Stimulated activated CD4-positive, alpha-beta T cell treated with anti-CD3 and anti-CD28 coated beads, Interleukin-12 subunit alpha, Interleukin-12 subunit beta, amount 100 ng/mL, for 48 hours (primary cell): ENCODE data around the gene BCORL1.

Experiments used
- DNase-seq, 3 donors: peaks; one replicate each; pipeline ENCODE4 v3.0.0-alpha.2; 2020; ENCODE audit warnings: low read depth in 2 of 3, low spot score in 1 of 3

Gene BCORL1

DNA sequence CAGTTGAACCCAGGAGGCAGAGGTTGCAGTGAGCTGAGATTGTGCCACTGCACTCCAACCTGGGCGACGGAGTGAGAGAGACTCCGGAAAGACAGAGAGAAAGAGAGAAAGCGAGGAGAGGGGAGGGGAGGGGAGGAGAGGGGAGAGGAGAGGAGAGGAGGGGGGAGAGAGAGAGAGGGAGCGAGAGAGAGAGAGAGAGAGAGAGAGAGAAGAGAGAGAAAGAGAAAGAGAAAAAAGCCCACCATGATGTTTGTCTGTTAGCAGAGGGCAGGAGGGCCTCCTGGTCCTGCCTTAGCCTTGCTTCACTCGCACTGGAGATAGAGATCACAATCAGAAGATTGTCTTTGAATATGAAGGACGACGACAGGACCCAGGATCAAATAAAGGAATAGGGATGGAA lies 18.7 kb upstream of the BCORL1 start:
- DNase-seq = no peak

DNA sequence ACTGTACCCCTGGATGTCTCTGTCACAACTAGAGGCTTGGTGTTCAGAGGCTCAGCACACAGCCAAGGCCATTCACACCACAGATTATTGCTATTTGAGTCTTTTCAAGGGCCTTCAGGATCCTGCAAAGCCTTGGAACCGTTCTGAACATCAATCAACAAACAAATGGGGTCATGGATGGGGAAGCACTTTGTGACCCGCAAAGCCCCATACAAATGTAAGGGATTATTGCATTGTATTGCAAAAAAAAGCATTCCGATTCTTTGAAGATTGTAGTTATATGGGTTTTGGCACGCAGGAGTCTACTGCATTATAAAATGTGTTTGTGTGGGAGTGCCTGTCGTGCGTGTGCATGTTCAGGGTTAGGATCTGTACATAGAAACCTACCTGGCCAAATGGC lies 17.3 kb upstream of the BCORL1 start:
- DNase-seq = no peak

DNA sequence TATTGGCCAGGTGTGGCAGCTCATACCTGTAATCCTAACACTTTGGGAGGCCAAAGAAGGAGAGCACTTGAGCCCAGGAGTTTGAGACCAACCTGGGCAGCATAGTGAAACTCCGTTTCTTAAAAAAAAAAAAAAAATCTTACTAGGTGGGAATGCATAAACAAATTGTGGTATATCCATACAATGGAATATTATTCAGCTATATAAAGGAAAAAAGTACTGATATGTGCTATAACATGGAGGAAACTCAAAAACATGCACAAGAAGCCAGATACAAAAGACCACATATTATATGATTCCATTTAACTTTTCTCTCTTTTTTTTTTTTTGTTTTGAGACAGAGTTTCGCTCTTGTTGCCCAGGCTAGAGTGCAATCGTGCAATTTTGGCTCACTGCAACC lies 13.5 kb upstream of the BCORL1 start:
- DNase-seq = no peak

DNA sequence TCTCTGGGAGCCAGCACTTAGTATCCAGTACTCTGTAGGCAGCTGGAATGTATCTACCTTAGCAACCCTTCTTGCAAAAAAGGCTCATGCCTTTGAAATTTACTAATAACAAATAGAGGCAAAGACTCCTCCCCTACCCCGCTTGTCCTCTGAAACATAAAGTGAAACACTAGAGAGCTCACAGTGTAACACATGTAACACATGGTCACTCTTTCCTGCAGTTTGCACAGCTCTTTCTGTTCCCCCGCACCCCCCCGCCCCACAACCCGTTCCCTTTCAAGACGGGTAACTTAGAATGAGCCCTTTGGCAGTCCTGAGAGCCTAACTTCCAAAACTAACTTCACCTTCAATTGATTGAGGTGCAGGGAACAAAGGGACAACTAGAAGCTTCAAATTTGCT lies 6.0 kb upstream of the BCORL1 start:
- no peak for DNase-seq

DNA sequence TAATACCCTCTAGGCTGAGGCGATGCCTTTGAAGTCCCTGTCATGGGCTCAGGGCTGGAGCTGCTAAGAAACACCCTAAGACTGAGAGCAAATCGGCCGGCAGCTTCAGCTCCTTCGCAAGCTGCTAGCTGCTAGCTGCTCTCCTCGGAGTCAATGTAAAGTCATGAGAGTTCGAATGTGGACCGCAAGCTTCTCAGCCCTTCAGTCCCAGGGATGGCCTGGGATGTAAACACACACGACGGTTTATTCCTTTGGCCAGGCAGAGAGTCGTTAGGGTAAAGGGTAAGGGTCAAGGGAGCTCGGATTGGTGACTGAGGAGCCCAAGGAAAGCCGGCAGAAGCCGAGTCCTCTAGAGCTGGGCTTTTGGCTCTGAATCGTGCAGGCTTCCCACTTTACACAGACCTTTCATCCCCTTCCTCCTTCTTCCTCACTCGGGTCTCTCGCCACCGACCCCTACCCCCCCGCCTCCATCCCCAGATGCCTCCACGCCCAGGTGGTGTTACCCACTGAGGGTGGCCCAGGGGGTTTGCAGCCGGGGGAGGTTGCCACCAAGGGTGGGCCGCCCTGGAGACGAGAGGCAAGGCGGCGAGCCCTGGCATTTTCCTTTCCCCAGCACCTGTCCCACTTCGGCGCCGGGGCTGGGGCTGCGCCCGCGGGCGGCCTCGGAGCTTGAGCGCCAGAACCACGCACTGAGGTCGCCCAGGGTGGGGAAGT lies 3.1 kb upstream of the BCORL1 start:
- no peak for DNase-seq

DNA sequence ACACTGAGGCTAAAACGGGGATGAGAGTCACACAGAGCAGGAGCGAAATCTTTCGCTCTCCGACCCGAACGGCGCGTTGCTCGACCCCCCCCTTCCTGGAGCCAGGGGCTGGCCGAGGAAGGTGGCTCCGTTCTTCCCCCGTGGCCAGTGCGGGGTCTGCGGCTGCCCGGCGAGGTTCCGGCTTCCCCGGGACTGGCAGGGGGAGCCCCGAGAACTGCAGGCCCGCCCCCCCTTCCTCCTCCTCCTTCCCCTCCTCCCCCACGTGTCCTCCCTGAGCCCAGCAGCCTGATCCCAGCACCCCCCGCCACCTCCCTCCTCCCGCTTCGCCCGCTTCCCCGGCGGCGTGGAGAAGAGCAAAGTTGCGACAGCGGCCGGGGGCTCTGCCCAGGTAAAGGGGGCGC lies 2.4 kb upstream of the BCORL1 start:
- no peak for DNase-seq

DNA sequence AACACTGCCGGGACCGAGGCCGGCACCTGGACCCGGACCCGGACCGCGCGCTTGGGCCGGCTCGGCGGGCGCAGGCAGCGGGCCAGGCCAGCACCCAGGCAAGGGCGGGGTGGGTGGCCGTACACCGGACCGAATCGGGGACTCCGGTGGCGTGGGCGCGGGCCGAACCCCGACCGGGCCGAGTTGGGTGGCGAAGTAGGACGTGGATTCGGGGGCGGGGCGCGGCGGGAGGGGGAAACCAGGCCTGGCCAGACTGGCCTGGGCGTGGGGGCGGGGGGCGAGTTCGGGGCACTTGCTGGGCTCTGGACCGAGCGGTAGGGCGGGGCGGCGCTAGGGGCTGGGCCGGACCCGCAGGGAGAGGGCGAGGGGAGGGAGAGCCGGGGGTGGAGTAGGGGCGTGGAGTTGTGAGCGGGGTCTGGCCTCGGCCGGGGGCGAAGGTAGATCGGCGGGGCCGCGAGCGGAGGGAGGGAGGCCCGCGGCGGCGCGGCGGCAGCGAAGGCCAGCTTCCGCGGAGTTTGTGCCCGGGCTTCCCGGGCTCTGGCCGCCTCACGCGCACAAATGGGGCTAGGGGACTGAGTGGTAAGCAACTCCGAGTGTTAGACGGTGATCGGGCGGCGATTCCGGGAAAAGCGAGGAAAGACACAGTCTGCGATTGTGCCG lies 1.8 kb upstream of the BCORL1 start:
- no peak for DNase-seq

DNA sequence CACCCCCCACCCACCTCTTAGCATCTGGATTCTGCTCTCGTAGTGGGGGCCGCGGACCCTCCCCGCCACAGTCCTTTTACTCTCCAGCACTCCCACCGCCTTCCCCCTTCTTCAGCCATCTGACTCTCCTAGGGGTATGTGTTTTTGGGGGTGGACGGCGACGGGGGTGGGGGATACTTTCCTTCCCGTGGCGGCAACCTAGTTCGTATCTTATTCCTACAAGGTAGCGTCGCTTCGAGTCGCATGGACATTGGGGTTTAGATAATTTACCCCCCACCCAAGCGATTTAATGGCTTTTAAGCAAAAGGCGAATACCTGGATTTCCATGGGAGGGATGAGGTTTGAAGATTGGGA lies 1.3 kb upstream of the BCORL1 start:
- no peak for DNase-seq

DNA sequence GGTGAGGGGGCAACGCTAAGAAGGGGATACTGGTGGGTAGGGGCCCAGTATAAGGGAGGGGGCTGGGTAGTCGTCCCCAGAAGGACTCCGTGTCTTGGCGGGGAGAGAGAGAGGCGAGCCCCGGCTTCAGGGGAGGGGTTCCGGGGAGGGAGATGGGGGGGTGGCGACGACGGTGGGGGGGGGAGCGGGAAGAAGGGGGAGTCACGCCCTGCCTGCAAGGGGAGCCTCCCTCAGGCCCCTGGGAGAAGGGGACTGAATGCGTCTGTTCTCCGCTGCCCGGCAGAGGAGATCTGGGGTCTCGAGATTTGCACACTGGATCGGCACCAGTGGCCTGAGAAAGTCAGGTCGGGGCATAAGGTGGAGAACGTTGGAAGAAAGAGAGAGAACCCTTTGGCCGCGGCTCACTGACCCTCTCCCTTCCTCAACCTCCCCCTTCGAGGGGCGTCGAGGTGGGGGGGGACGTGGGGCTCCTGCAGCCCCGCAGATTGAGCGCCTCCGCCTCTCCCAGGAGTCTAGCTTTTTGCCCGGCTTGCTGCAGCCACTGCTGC lies 609 bp upstream of the BCORL1 start:
- no peak for DNase-seq

DNA sequence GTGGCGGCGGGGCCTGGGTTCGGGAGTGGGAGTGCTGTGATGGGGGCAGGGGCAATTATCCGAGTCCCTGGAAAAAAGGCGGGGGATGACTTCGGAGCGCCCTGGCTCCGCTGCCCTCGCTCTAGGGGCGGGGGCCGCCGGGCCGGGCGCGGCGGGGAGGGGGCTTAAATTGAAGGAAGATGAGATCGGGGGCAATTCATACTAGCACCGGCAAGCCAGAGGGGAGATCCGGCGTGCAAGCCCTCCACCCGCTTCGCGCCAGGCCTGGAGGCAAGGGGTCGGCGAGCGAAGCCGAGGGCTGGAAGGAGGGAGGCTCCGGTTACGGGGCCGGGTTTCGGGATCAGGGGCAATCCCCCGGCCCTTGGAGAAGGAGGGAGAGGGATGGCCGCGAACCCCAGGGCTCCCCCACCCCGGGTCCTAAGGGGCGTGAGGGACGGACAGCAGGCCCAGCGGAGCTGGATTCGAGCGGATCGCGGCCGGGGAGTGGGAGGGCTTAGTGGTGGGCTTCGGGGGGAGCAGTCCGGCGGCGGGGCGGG lies 1.2 kb downstream of the BCORL1 start:
- DNase-seq = no peak

DNA sequence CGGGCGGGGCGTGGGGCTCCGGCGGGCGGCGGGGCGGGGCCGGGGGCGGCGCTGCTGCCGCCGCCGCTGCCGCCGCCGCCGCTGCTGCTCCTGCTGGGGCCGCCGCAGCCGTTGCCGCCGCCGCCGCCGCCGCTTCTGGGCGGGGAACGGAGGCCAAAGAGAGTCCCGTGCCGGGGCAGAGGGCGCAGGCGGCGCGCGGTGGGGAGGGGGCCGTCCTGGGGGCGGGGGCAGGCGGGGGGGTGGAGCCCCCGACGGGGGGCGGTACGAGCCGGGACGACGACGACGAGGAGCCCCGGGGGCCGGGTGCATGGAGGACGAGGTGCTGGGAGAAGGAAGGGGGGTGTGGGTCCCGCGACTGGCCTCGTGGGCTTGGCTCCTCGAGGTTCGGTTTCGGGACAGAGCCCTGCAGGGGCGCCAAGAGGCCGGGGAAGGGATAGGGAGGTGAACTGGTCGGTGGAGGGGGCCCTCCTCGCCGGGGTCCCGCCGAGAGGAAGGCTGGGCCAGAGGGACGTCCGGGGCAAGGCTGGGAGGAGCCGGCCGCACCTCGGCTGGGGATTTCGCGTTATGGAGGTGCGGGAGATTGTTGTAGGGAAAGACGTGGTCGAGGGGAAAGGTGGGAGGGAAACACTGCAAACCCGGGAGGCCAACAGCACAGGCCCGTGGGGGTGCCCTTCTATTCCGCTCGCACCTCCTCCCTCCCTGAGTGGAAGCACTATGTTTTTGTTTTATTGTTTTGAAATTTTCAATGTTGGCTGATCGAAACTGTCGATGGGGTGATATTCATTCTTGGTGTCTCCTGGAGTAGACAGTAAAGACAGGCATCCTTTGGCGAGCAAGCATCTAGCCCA lies 1.9 kb downstream of the BCORL1 start:
- DNase-seq = no peak

DNA sequence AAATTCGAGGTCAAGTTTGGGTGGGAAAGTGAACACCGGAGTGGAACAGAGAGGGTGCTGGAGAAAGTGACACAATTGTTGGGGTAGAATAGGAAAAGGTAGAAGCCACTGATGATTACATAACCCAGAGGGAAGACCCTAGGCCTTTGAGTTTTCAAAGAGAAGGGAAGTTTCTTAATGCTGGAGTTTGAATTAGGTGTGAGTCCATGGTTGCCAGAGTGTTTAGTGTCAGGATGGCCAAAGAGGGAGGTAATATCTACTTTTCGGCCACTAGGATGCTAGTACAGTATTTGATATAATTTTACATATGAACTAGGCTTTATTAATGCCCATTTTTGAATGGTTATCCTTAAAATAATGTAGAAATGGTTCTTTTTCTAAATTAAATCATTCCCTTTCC lies 5.4 kb downstream of the BCORL1 start:
- no peak for DNase-seq

DNA sequence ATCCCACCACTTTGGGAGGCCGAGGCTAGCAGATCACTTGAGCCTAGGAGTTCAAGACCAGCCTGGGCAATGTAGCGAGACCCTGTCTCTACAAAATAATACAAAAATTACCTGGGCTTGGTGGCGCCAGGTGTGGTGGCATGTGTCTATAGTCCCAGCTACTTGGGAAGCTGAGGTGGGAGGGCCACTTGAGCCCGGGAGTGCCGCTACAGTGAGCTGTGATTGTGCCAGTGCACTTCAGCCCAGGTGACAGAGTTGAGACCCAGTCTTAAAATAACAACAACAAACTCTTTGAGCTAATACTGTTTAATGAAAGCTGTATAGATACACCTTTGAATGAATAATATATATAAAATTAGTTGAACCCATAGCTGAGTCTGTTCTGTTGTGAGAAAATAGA lies 9.7 kb downstream of the BCORL1 start:
- no peak for DNase-seq

DNA sequence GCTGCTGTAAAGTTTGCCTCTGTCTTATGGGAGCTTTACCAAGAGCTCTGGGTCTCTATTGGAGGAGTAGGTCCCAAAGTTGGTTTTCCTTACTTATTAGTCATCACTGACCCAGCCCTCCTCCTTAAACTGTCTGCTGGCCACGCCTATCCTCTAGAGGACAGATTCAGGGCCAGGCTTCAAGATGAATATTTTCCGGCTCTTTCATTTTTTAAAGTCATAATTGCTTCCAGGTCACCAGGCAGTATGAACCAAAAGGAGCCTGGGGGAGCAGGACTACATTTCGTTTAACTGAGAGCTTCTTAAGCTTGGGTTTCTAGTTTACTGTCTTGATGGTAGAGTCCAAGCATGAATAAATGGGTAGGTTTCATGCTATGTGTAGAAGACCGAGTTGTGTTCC lies 13.7 kb downstream of the BCORL1 start:
- no peak for DNase-seq

DNA sequence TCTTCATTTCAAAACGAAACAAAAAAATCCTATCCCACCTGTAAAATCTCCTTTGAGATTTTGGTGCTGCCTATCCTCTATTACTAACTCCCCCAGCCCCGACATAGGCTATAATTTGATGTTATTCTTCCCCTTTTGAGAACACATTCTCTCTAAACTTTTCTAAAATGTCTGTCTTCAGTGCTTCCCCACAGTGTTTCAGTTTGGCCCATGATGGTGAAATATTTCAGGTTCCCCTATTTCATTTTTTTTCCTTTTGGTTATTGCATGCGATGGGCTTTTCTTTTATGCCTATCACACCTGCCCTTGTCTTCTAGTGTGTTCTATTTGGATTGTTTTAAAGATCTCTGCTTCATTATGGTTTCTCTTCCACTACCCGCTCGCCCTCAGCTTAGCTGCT lies 14.7 kb downstream of the BCORL1 start:
- no peak for DNase-seq

DNA sequence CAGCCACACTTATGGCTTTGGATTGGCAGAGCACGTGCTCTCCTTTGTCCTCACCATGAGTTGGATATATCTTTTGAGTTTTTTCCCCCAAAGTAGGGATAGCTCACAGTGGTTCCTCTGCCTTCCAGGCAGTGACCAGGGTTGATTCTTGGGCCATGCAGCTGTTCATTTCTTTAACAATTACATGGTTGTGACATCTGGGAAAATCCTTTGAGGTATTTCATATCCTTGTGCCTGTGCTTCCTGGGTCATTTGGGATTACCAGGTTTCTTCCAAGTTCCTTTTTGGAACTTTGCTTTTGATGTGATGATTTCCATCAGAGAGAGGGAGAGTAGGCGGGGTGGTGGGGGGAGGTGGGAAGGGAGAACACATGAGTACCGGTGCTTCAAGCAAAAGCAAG lies 15.6 kb downstream of the BCORL1 start:
- no peak for DNase-seq

DNA sequence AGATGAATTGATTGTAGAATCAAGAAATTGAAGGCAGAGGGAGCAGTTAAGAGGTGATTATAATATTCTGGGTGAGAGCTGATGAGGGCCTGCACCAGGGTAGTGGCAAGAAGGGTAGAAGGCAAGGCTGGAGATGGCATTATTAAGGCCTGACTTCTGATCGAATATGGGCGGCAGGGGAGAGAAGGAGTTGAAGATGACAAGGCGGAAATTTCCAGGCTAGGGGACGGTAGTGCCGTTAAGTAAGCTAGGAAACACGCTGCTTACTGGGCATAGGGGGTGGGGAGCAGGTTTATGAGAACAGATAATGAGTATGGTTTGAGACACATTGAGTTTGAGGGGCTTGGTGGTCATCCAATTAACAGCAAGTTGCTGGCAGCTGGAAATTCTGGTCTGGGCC lies 19.5 kb downstream of the BCORL1 start:
- no peak for DNase-seq

DNA sequence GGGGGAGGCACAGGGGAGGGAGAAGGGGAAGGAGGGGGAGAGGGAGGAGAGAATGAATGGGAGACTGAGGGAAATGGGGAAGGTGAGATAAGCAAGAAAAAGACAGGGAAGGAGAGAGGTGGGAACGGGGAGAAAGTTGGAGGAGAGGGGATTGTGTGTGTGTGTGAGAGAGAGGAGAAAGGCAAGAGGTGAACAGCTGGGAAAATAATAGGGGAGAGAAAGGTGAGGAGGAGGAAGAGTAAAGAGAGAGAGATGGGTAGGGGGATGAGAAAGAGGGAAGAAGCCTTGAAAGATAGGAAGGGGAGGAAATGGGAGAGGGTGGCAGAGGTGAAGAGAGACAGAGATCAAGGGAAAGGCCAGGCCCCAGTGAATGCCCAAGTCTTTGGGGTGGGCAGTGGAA lies 20.1 kb downstream of the BCORL1 start:
- no peak for DNase-seq

DNA sequence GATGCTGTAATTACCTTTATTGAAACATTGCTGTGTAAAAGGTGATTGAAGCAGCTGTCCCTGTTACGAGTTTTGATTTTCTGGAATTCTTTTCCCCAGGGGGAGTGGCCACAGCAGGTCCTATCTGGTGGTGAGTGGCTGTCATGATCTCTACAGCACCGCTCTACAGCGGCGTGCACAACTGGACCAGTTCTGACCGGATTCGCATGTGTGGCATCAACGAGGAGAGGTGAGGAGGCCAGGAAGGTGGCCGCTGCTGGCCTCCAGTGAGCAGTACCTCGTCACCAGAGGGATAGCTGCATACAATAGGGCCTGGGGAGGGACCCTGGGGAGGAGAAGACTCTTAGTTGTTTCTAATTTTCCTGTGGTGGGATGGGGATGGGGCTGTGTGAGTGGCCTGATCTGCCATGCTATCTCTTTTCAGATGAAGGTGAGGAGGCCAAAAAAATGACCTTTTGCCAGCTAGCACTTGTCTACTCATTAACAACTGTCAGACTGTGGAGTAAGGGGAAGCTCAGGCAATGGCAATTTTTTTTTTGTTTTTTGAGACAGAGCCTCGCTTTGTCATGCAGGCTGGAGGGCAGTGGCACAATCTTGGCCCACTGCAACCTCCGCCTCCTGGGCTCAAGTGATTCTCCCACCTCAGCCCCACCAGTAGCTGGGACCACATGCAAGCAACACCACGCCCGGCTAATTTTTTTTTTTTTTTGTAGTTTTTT lies 22.8 kb downstream of the BCORL1 start:
- DNase-seq = no peak

DNA sequence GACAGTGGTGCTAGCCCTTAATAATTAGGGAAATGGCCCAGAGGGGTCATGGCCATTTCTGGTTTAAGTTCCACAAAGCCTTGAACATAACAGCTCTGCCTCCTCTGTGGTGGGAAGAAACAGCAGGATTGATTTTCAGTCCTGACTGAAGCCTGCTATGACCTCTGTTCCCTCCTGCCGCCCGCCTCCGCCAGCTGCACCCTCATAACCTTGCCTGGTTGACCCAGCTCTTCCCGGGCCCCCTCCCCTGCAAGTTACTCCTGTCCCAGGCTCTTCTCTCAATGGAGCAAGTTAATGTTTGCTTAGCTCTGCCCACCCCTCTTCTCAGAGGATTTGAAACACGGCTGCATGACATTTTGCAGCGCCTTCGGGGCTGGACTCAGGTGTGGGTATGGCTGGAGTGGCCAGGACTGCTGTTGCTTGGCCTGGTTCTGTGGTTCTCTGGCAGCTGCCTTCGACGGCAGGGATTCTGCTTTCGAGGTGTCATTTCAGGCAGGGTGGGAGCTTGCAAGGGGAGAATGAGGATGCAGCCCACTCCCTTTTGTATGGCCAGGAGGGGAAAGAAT lies 27.3 kb downstream of the BCORL1 start:
- DNase-seq = no peak

DNA sequence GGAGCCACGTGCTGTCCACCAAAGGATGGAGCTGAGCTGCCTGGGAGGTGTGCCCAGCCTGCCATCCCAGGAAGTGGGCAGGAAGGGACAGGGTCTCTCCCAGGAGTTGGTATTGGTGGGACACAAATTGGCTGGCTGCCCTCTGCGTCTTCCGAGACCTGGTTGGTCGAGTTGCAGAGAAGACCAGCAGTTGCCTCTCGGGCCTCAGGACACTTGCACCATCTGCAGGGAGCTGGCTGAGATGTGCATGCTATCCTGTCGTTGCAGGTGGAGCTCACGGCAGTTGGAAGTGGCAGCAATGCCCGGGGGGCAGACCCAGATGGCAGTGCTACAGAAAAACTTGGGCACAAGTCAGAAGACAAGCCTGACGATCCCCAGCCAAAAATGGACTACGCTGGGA lies 30.2 kb downstream of the BCORL1 start:
- no peak for DNase-seq
